Measurements from ENCODE around the gene BSG.

BSG gene

GRCh38 chr19:540867-541637 is 31.3 kb upstream of the BSG start:
- DNase-seq: no peak

GRCh38 chr19:541699-542098 is 30.7 kb upstream of the BSG start:
- no peak for DNase-seq

- no peak for DNase-seq
These were observed 30.1 kb upstream of the BSG start for GRCh38 chr19:542173-542866.

- DNase-seq: peak; percentile 90
These were observed 28.3 kb upstream of the BSG start, which contains the start of gene GZMM for GRCh38 chr19:543910-544608. GZMM (plus strand) TSS chr19:544053; CDS start chr19:544072, 19 bp downstream.

- DNase-seq: no peak
These were observed 25.3 kb upstream of the BSG start for GRCh38 chr19:547117-547516.

GRCh38 chr19:547836-548720 is 24.3 kb upstream of the BSG start:
- no peak for DNase-seq

- no peak for DNase-seq
These were observed 23.2 kb upstream of the BSG start for GRCh38 chr19:548886-549830.

- DNase-seq: no peak
These were observed 17.6 kb upstream of the BSG start for GRCh38 chr19:554817-555216.

- no peak for DNase-seq
These were observed 17.0 kb upstream of the BSG start for GRCh38 chr19:555474-555808.

- DNase-seq: no peak
These were observed 15.6 kb upstream of the BSG start for GRCh38 chr19:556611-557382.

GRCh38 chr19:558770-559439 is 13.5 kb upstream of the BSG start:
- no peak for DNase-seq

GRCh38 chr19:560121-560520 is 12.3 kb upstream of the BSG start:
- no peak for DNase-seq

- DNase-seq: no peak
These were observed 6.0 kb upstream of the BSG start for GRCh38 chr19:566403-566802.

GRCh38 chr19:566844-567243 is 5.6 kb upstream of the BSG start:
- no peak for DNase-seq

- DNase-seq: no peak
These were observed 5.0 kb upstream of the BSG start for GRCh38 chr19:567296-567900.

GRCh38 chr19:570251-570686 is 2.1 kb upstream of the BSG start:
- DNase-seq: no peak

- DNase-seq: peak; percentile 70
These were observed 1.3 kb upstream of the BSG start for GRCh38 chr19:570937-571565.

- peak; percentile 39 for DNase-seq
These were observed 826 bp upstream of the BSG start for GRCh38 chr19:571566-571974.

All from CD4-positive, alpha-beta T cell treated with Interleukin-21 for 1 hour (primary cell).